Measurements from ENCODE around the gene EML6.

- TF ChIP-seq CTCF (conservative IDR thresholded peaks at IDR 0.05 in 1 of 2, IDR thresholded peaks at IDR 0.05 in 1 of 2; ENCODE audit: low read depth in 1 of 2, low read length in 2 of 2) (no peak), EZH2 (IDR thresholded peaks at IDR 0.05; ENCODE audit: low read length, missing control alignments) (no peak)
These were observed 213.3 kb downstream of the EML6 start for GRCh38 chr2:54936766-54937165.

Data from fibroblast of lung (primary cell).